Activated CD4-positive, alpha-beta memory T cell treated with anti-CD3 and anti-CD28 coated beads, Interleukin-2, amount 10 ng/mL, durations not matched to agents 7 days and 5 days (primary cell): Measurements from ENCODE around the gene SPA17. TPM values are rescaled to one million over a fixed set of nuclear protein-coding genes. Genes with fewer than 3 reads are reported as not detected.

Experiments used
- CTCF ChIA-PET: fragments of 350-600 bp; sonication (Branson Sonifier 250); formaldehyde crosslinking; loops from one replicate; lab custom pipeline; 2021; ENCODE audit warnings: antibody characterized with exemption, inconsistent platforms; lab: Charles Lee
- POLR2A ChIA-PET: fragments of 350-600 bp; sonication (Branson Sonifier 250); formaldehyde crosslinking; loops from one replicate; lab custom pipeline; 2021; ENCODE audit warnings: antibody characterized with exemption; lab: Charles Lee
- DNase-seq: peaks from one replicate; pipeline ENCODE4 v3.0.0-alpha.2; 2020
- H3K27ac Mint-ChIP-seq: one replicate; pipeline ENCODE4 v1.8.0; 2021; ENCODE audit warnings: mild to moderate bottlenecking, mixed read lengths
- H3K27me3 Mint-ChIP-seq: one replicate; pipeline ENCODE4 v1.8.0; 2021; ENCODE audit warnings: mixed read lengths
- H3K36me3 Mint-ChIP-seq: one replicate; pipeline ENCODE4 v1.8.0; 2021; ENCODE audit warnings: low read depth, mixed read lengths
- H3K4me1 Mint-ChIP-seq: one replicate; pipeline ENCODE4 v1.8.0; 2021; ENCODE audit warnings: mixed read lengths
- H3K4me3 Mint-ChIP-seq: one replicate; pipeline ENCODE4 v1.8.0; 2021; ENCODE audit warnings: mild to moderate bottlenecking, mixed read lengths
- H3K9me3 Mint-ChIP-seq: one replicate; pipeline ENCODE4 v1.8.0; 2021; ENCODE audit warnings: mixed read lengths
- total RNA-seq, 2 experiments: library from RNA; stranded (reverse); gene quantifications; one replicate each; pipeline ENCODE4 v1.2.3, GENCODE V29; 2021

SPA17 gene
- total RNA-seq, 2 experiments from 2014 or later, result 3.4 to 3.8 TPM

- no peak overlapping the region for H3K27ac Mint-ChIP-seq
These were observed 63.0 kb downstream of the SPA17 start for GRCh38 chr11:124736736-124737135.

GRCh38 chr11:124737638-124738305 is 64.1 kb downstream of the SPA17 start:
- CTCF ChIA-PET, result no interaction called here
- Mint-ChIP-seq H3K4me3 (no peak overlapping the region), H3K4me1 (peaks cover 14% of the 10 kb centered on the region), H3K27me3 (peaks cover 35% of the 10 kb centered on the region), H3K9me3 (no peaks in the 10 kb centered on the region), H3K36me3 (no peaks in the 10 kb centered on the region), H3K27ac (no peak overlapping the region)
- no peak for DNase-seq
- POLR2A ChIA-PET, result no interaction called here

More at GRCh38 chr11:124736736-124737135, 63.0 kb downstream of the SPA17 start:
- Mint-ChIP-seq H3K9me3 (no peaks in the 10 kb centered on the region), H3K4me3 (no peak overlapping the region), H3K27me3 (peaks cover 33% of the 10 kb centered on the region), H3K4me1 (peaks cover 14% of the 10 kb centered on the region), H3K36me3 (no peaks in the 10 kb centered on the region)
- ChIA-PET POLR2A (no interaction called here), CTCF (interaction anchor here (1.0 to 1.1 kb wide), 2 partner anchors 10 to 67 kb away, joined by 3 to 4 read pairs; no protein-coding TSS in a partner anchor)
- no peak for DNase-seq

GRCh38 chr11:124738713-124739478 is 65.2 kb downstream of the SPA17 start:
- Mint-ChIP-seq H3K4me3 (peak overlapping the region; percentile 77), H3K27me3 (peaks cover 39% of the 10 kb centered on the region)
- POLR2A ChIA-PET, result interaction anchor here (1.0 to 2.8 kb wide), 2 partner anchors 24 to 65 kb away, joined by 6 to 11 read pairs; partner anchors contain the start of genes SIAE and SPA17

GRCh38 chr11:124739479-124740276 is 66.0 kb downstream of the SPA17 start, which contains the start of gene NRGN:
TSS of gene NRGN (plus strand) at chr11:124739942. CDS start at chr11:124740085, 143 bp downstream.
- no peaks in the 10 kb centered on the region for H3K9me3 Mint-ChIP-seq
- H3K4me1 Mint-ChIP-seq, result peaks cover 14% of the 10 kb centered on the region
- H3K36me3 Mint-ChIP-seq, result no peaks in the 10 kb centered on the region
- H3K27ac Mint-ChIP-seq, result no peak within 1 kb of the TSS
- peak; percentile 86 for DNase-seq
- H3K4me3 Mint-ChIP-seq, result peak within 1 kb of the TSS; percentile 77
- ChIA-PET CTCF (interaction anchor here (0.6 to 1.8 kb wide), 7 partner anchors 11 to 1590 kb away, joined by 3 to 6 read pairs (median 4); no protein-coding TSS in a partner anchor), POLR2A (interaction anchor here (0.9 to 2.8 kb wide), 3 partner anchors 16 to 66 kb away, joined by 3 to 11 read pairs (median 6); partner anchors contain the start of genes SIAE and SPA17)
- H3K27me3 Mint-ChIP-seq, result peaks cover 35% of the 10 kb centered on the region

More at GRCh38 chr11:124738713-124739478, 65.2 kb downstream of the SPA17 start:
- Mint-ChIP-seq H3K9me3 (no peaks in the 10 kb centered on the region), H3K36me3 (no peaks in the 10 kb centered on the region), H3K27ac (no peak overlapping the region), H3K4me1 (peaks cover 14% of the 10 kb centered on the region)
- no peak for DNase-seq
- CTCF ChIA-PET, result interaction anchor here (1.1 to 1.4 kb wide), 2 partner anchors 24 to 98 kb away, joined by 4 to 6 read pairs; no protein-coding TSS in a partner anchor

GRCh38 chr11:124740277-124740882 is 66.7 kb downstream of the SPA17 start:
- Mint-ChIP-seq H3K27me3 (peaks cover 35% of the 10 kb centered on the region), H3K36me3 (no peaks in the 10 kb centered on the region), H3K9me3 (no peaks in the 10 kb centered on the region), H3K4me1 (peaks cover 18% of the 10 kb centered on the region), H3K4me3 (peak overlapping the region; percentile 77), H3K27ac (no peak overlapping the region)
- ChIA-PET POLR2A (interaction anchor here (0.9 to 2.8 kb wide), 3 partner anchors 17 to 67 kb away, joined by 3 to 11 read pairs (median 6); partner anchors contain the start of genes SIAE and SPA17), CTCF (interaction anchor here (0.6 to 1.8 kb wide), 8 partner anchors 10 to 1591 kb away, joined by 3 to 7 read pairs (median 4); no protein-coding TSS in a partner anchor)
- peak; percentile 54 for DNase-seq

- ChIA-PET POLR2A (no interaction called here), CTCF (interaction anchor here (0.8 to 5.8 kb wide), 6 partner anchors 8 to 119 kb away, joined by 3 to 60 read pairs (median 5); partner anchors contain the start of gene ESAM)
- Mint-ChIP-seq H3K27ac (no peak overlapping the region), H3K4me3 (no peak overlapping the region), H3K4me1 (peaks cover 23% of the 10 kb centered on the region), H3K27me3 (peaks cover 29% of the 10 kb centered on the region), H3K9me3 (no peaks in the 10 kb centered on the region), H3K36me3 (no peaks in the 10 kb centered on the region)
- DNase-seq, result no peak
These were observed 68.9 kb downstream of the SPA17 start for GRCh38 chr11:124742555-124742954.

- Mint-ChIP-seq H3K36me3 (no peaks in the 10 kb centered on the region), H3K27me3 (peaks cover 29% of the 10 kb centered on the region), H3K4me1 (peaks cover 25% of the 10 kb centered on the region), H3K4me3 (no peak overlapping the region), H3K27ac (no peak overlapping the region), H3K9me3 (no peaks in the 10 kb centered on the region)
- POLR2A ChIA-PET, result no interaction called here
- CTCF ChIA-PET, result interaction anchor here (0.8 to 5.8 kb wide), 5 partner anchors 9 to 116 kb away, joined by 3 to 60 read pairs (median 7); partner anchors contain the start of gene ESAM
- no peak for DNase-seq
These were observed 69.3 kb downstream of the SPA17 start for GRCh38 chr11:124743050-124743449.

- no peak overlapping the region for H3K27ac Mint-ChIP-seq
- H3K27me3 Mint-ChIP-seq, result peaks cover 14% of the 10 kb centered on the region
- H3K9me3 Mint-ChIP-seq, result no peaks in the 10 kb centered on the region
- ChIA-PET CTCF (interaction anchor here (0.9 to 5.8 kb wide), 11 partner anchors 11 to 101 kb away, joined by 3 to 60 read pairs (median 8); partner anchors contain the start of genes ESAM, MSANTD2, SIAE and SPA17), POLR2A (interaction anchor here (1.2 to 2.3 kb wide), 5 partner anchors 13 to 122 kb away, joined by 3 to 12 read pairs (median 5); partner anchors contain the start of genes MSANTD2 and TBRG1)
- no peak for DNase-seq
- H3K36me3 Mint-ChIP-seq, result no peaks in the 10 kb centered on the region
- H3K4me3 Mint-ChIP-seq, result peak overlapping the region; percentile 51
- H3K4me1 Mint-ChIP-seq, result peaks cover 36% of the 10 kb centered on the region
These were observed 71.6 kb downstream of the SPA17 start for GRCh38 chr11:124745270-124745834.

GRCh38 chr11:124745835-124746620 is 72.3 kb downstream of the SPA17 start:
- POLR2A ChIA-PET, result interaction anchor here (0.9 to 2.3 kb wide), 11 partner anchors 10 to 208 kb away, joined by 3 to 12 read pairs (median 4); partner anchors contain the start of genes CCDC15, MSANTD2, SIAE and SPA17
- peak; percentile 50 for DNase-seq
- H3K4me1 Mint-ChIP-seq, result peaks cover 32% of the 10 kb centered on the region
- peak overlapping the region; percentile 89 for H3K27ac Mint-ChIP-seq
- H3K27me3 Mint-ChIP-seq, result peaks cover 9% of the 10 kb centered on the region
- peak overlapping the region; percentile 95 for H3K4me3 Mint-ChIP-seq
- CTCF ChIA-PET, result interaction anchor here (0.8 to 5.8 kb wide), 27 partner anchors 9 to 631 kb away, joined by 3 to 60 read pairs (median 6); partner anchors contain the start of genes ESAM, MSANTD2, SIAE and SPA17
- H3K36me3 Mint-ChIP-seq, result no peaks in the 10 kb centered on the region
- H3K9me3 Mint-ChIP-seq, result no peaks in the 10 kb centered on the region

GRCh38 chr11:124746621-124747243 is 73.0 kb downstream of the SPA17 start:
- CTCF ChIA-PET, result interaction anchor here (0.5 to 5.8 kb wide), 30 partner anchors 9 to 768 kb away, joined by 3 to 60 read pairs (median 4); partner anchors contain the start of genes ESAM, MSANTD2, SIAE and SPA17
- POLR2A ChIA-PET, result interaction anchor here (0.9 to 2.3 kb wide), 12 partner anchors 9 to 207 kb away, joined by 3 to 12 read pairs (median 4); partner anchors contain the start of genes CCDC15, MSANTD2, SIAE and SPA17
- peaks cover 8% of the 10 kb centered on the region for H3K27me3 Mint-ChIP-seq
- peak overlapping the region; percentile 95 for H3K4me3 Mint-ChIP-seq
- H3K27ac Mint-ChIP-seq, result peak overlapping the region; percentile 89
- H3K4me1 Mint-ChIP-seq, result peaks cover 32% of the 10 kb centered on the region
- no peaks in the 10 kb centered on the region for H3K36me3 Mint-ChIP-seq
- H3K9me3 Mint-ChIP-seq, result no peaks in the 10 kb centered on the region
- peak; percentile 83 for DNase-seq
